ENCODE measurements around the gene PIPOX.

PIPOX gene

GRCh38 chr17:29032857-29033197 lies 10.1 kb upstream of the PIPOX start:
- peaks cover 17% of the 10 kb centered on the region for H3K27me3 ChIP-seq (ENCODE audit: low read depth)
- in situ Hi-C loops (cut with MboI; ENCODE audit: low sequenced_read_pairs), result no loop called here

GRCh38 chr17:29034510-29034909 lies 8.4 kb upstream of the PIPOX start:
- Histone ChIP-seq H3K4me1 (peaks cover 13% of the 10 kb centered on the region), H3K27me3 (ENCODE audit: low read depth) (peaks cover 8% of the 10 kb centered on the region; the same call in 1 of the 2 replicates), H3K36me3 (replicated peaks) (no peaks in the 10 kb centered on the region), H3K4me3 (no peak overlapping the region), H3K9me3 (peaks cover 8% of the 10 kb centered on the region)
- in situ Hi-C loops (cut with MboI; ENCODE audit: low sequenced_read_pairs), result no loop called here
- DNase-seq (ENCODE audit: low spot score in 2 of 2), result no peak

More at GRCh38 chr17:29032857-29033197, 10.1 kb upstream of the PIPOX start:
- Histone ChIP-seq H3K9me3 (peaks cover 8% of the 10 kb centered on the region), H3K4me1 (no peaks in the 10 kb centered on the region; the same call in 1 of the 2 replicates), H3K36me3 (replicated peaks) (no peaks in the 10 kb centered on the region), H3K4me3 (no peak overlapping the region)
- no peak for DNase-seq (ENCODE audit: low spot score in 2 of 2)

- H3K4me1 ChIP-seq, result peaks cover 13% of the 10 kb centered on the region
- DNase-seq (ENCODE audit: low spot score in 2 of 2), result no peak
- H3K4me3 ChIP-seq, result no peak overlapping the region
- peaks cover 6% of the 10 kb centered on the region; the same call in 1 of the 2 replicates for H3K27me3 ChIP-seq (ENCODE audit: low read depth)
- no peaks in the 10 kb centered on the region for H3K36me3 ChIP-seq (replicated peaks)
- in situ Hi-C loops (cut with MboI; ENCODE audit: low sequenced_read_pairs), result no loop called here
- peaks cover 8% of the 10 kb centered on the region for H3K9me3 ChIP-seq
Measured at GRCh38 chr17:29036584-29036983, 6.4 kb upstream of the PIPOX start.

- Histone ChIP-seq H3K4me3 (no peak overlapping the region), H3K27me3 (ENCODE audit: low read depth) (peaks cover 6% of the 10 kb centered on the region; the same call in 1 of the 2 replicates), H3K4me1 (peaks cover 19% of the 10 kb centered on the region), H3K9me3 (peaks cover 8% of the 10 kb centered on the region), H3K36me3 (replicated peaks) (no peaks in the 10 kb centered on the region)
- in situ Hi-C loops (cut with MboI; ENCODE audit: low sequenced_read_pairs), result no loop called here
- no peak for DNase-seq (ENCODE audit: low spot score in 2 of 2)
Measured at GRCh38 chr17:29037739-29038084, 5.2 kb upstream of the PIPOX start.

- DNase-seq (ENCODE audit: low spot score in 2 of 2), result peak; percentile 33 to 36
- Histone ChIP-seq H3K36me3 (replicated peaks) (no peaks in the 10 kb centered on the region), H3K4me3 (no peak overlapping the region), H3K9me3 (peaks cover 8% of the 10 kb centered on the region), H3K4me1 (peaks cover 24% of the 10 kb centered on the region), H3K27me3 (ENCODE audit: low read depth) (peaks cover 6% of the 10 kb centered on the region; the same call in 1 of the 2 replicates)
- in situ Hi-C loops (cut with MboI; ENCODE audit: low sequenced_read_pairs), result no loop called here
Measured at GRCh38 chr17:29038085-29038795, 4.7 kb upstream of the PIPOX start.

- peaks cover 5% of the 10 kb centered on the region for H3K9me3 ChIP-seq
- H3K36me3 ChIP-seq (replicated peaks), result no peaks in the 10 kb centered on the region
- peak; percentile 22 to 34 for DNase-seq (ENCODE audit: low spot score in 2 of 2)
- H3K4me3 ChIP-seq, result no peak overlapping the region
- in situ Hi-C loops (cut with MboI; ENCODE audit: low sequenced_read_pairs), result no loop called here
- peaks cover 27% of the 10 kb centered on the region for H3K4me1 ChIP-seq
- H3K27me3 ChIP-seq (ENCODE audit: low read depth), result peaks cover under 1% of the 10 kb centered on the region; the same call in 1 of the 2 replicates
Measured at GRCh38 chr17:29039764-29040598, 3.0 kb upstream of the PIPOX start.

- Histone ChIP-seq H3K27me3 (ENCODE audit: low read depth) (no peaks in the 10 kb centered on the region; the same call in 1 of the 2 replicates), H3K4me1 (peaks cover 27% of the 10 kb centered on the region), H3K36me3 (replicated peaks) (no peaks in the 10 kb centered on the region), H3K4me3 (no peak overlapping the region), H3K9me3 (no peaks in the 10 kb centered on the region)
- DNase-seq (ENCODE audit: low spot score in 2 of 2), result no peak
- in situ Hi-C loops (cut with MboI; ENCODE audit: low sequenced_read_pairs), result no loop called here
Measured at GRCh38 chr17:29041091-29041490, 1.9 kb upstream of the PIPOX start.

- Histone ChIP-seq H3K4me3 (no peak overlapping the region), H3K9me3 (no peaks in the 10 kb centered on the region), H3K4me1 (peaks cover 27% of the 10 kb centered on the region), H3K27me3 (ENCODE audit: low read depth) (no peaks in the 10 kb centered on the region; the same call in 1 of the 2 replicates), H3K36me3 (replicated peaks) (no peaks in the 10 kb centered on the region)
- in situ Hi-C loops (cut with MboI; ENCODE audit: low sequenced_read_pairs), result no loop called here
- DNase-seq (ENCODE audit: low spot score in 2 of 2), result no peak
Measured at GRCh38 chr17:29041571-29041970, 1.4 kb upstream of the PIPOX start.

- no peaks in the 10 kb centered on the region; the same call in 1 of the 2 replicates for H3K27me3 ChIP-seq (ENCODE audit: low read depth)
- H3K4me1 ChIP-seq, result peaks cover 27% of the 10 kb centered on the region
- in situ Hi-C loops (cut with MboI; ENCODE audit: low sequenced_read_pairs), result no loop called here
- H3K9me3 ChIP-seq, result no peaks in the 10 kb centered on the region
- no peaks in the 10 kb centered on the region for H3K36me3 ChIP-seq (replicated peaks)
- no peak overlapping the region for H3K4me3 ChIP-seq
- DNase-seq (ENCODE audit: low spot score in 2 of 2), result no peak
Measured at GRCh38 chr17:29042026-29042678, 789 bp upstream of the PIPOX start.

- Histone ChIP-seq H3K36me3 (replicated peaks) (no peaks in the 10 kb centered on the region), H3K4me1 (peaks cover 19% of the 10 kb centered on the region), H3K4me3 (no peak overlapping the region), H3K27me3 (ENCODE audit: low read depth) (no peaks in the 10 kb centered on the region), H3K9me3 (no peaks in the 10 kb centered on the region)
- in situ Hi-C loops (cut with MboI; ENCODE audit: low sequenced_read_pairs), result no loop called here
- no peak for DNase-seq (ENCODE audit: low spot score in 2 of 2)
Measured at GRCh38 chr17:29043539-29044145, 701 bp downstream of the PIPOX start.

- Histone ChIP-seq H3K36me3 (replicated peaks) (no peaks in the 10 kb centered on the region), H3K27me3 (ENCODE audit: low read depth) (no peaks in the 10 kb centered on the region), H3K4me3 (no peak overlapping the region), H3K4me1 (peaks cover 14% of the 10 kb centered on the region), H3K9me3 (no peaks in the 10 kb centered on the region)
- in situ Hi-C loops (cut with MboI; ENCODE audit: low sequenced_read_pairs), result no loop called here
- no peak for DNase-seq (ENCODE audit: low spot score in 2 of 2)
Measured at GRCh38 chr17:29045026-29045425, 2.1 kb downstream of the PIPOX start.

GRCh38 chr17:29045734-29046472 lies 3.0 kb downstream of the PIPOX start:
- Histone ChIP-seq H3K4me3 (no peak overlapping the region), H3K9me3 (no peaks in the 10 kb centered on the region), H3K36me3 (replicated peaks) (no peaks in the 10 kb centered on the region), H3K4me1 (peaks cover 14% of the 10 kb centered on the region), H3K27me3 (ENCODE audit: low read depth) (no peaks in the 10 kb centered on the region)
- DNase-seq (ENCODE audit: low spot score in 2 of 2), result no peak
- in situ Hi-C loops (cut with MboI; ENCODE audit: low sequenced_read_pairs), result no loop called here

GRCh38 chr17:29046473-29046839 lies 3.5 kb downstream of the PIPOX start:
- Histone ChIP-seq H3K36me3 (replicated peaks) (no peaks in the 10 kb centered on the region), H3K4me3 (no peak overlapping the region), H3K4me1 (peaks cover 14% of the 10 kb centered on the region), H3K9me3 (no peaks in the 10 kb centered on the region), H3K27me3 (ENCODE audit: low read depth) (no peaks in the 10 kb centered on the region)
- in situ Hi-C loops (cut with MboI; ENCODE audit: low sequenced_read_pairs), result no loop called here
- DNase-seq (ENCODE audit: low spot score in 2 of 2), result no peak

Measured in HAP-1 (cell line).